ENCODE results near the gene LRP5. TPM values are rescaled to one million over a fixed set of nuclear protein-coding genes. Genes with fewer than 3 reads are reported as not detected.

Gene LRP5
- total and polyA plus RNA-seq, 2 experiments from 2014 or later = 26.9 to 51.1 TPM

DNA sequence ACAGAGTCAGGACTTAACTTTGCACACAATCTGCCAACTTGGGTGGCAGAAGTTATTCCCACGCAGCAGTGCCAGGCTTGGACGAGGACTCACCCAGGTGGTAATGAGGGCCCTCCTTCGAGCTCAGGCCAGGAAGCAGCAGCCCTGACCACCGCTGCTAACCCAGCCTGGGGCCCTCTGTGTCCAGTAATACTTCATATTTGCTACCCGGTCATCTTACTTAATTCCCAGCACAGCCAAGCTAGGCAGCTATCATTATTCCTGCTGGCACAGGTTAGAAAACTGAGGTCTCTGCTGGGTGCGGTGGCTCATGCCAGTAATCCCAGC lies 15.4 kb upstream of the LRP5 start:
- Histone ChIP-seq H3K4me2 (no peak overlapping the region), H4K20me1 (replicated peaks; ENCODE audit: insufficient read depth) (no peaks in the 10 kb centered on the region), H3K9me2 (ENCODE audit: insufficient read depth) (no peaks in the 10 kb centered on the region), H3K27ac (ENCODE audit: low read depth) (no peak overlapping the region), H3F3A (replicated peaks; ENCODE audit: low read depth) (no peaks in the 10 kb centered on the region), H2AFZ (no peak overlapping the region), H3K36me3 (ENCODE audit: insufficient read depth) (no peaks in the 10 kb centered on the region), H3K79me2 (replicated peaks; ENCODE audit: insufficient read depth) (no peaks in the 10 kb centered on the region), H3K27me3 (ENCODE audit: insufficient read depth) (no peaks in the 10 kb centered on the region), H3K4me3 (no peak overlapping the region), H3K4me1 (ENCODE audit: insufficient read depth) (no peaks in the 10 kb centered on the region)
- no peaks in the 10 kb centered on the region for H3K36me3 Mint-ChIP-seq (ENCODE audit: low read depth)
- H3K4me3 Mint-ChIP-seq = no peak overlapping the region
- no peak overlapping the region for H3K27ac Mint-ChIP-seq
- peaks cover 10% of the 10 kb centered on the region for H3K27me3 Mint-ChIP-seq (ENCODE audit: insufficient read depth, low read depth, poor library complexity)
- DNase-seq (ENCODE audit: low spot score) (no peak), ATAC-seq (no peak)
- H3K4me1 Mint-ChIP-seq = no peaks in the 10 kb centered on the region
- TF ChIP-seq JUNB (IDR thresholded peaks at IDR 0.05; ENCODE audit: unreplicated experiment) = no peak
- TF ChIP-seq POLR2AphosphoS5 (IDR thresholded peaks at IDR 0.05; ENCODE audit: low read depth) = no peak
- TF ChIP-seq NANOG (IDR thresholded peaks at IDR 0.05; ENCODE audit: borderline replicate concordance) = no peak
- TF ChIP-seq, protein P1, sequence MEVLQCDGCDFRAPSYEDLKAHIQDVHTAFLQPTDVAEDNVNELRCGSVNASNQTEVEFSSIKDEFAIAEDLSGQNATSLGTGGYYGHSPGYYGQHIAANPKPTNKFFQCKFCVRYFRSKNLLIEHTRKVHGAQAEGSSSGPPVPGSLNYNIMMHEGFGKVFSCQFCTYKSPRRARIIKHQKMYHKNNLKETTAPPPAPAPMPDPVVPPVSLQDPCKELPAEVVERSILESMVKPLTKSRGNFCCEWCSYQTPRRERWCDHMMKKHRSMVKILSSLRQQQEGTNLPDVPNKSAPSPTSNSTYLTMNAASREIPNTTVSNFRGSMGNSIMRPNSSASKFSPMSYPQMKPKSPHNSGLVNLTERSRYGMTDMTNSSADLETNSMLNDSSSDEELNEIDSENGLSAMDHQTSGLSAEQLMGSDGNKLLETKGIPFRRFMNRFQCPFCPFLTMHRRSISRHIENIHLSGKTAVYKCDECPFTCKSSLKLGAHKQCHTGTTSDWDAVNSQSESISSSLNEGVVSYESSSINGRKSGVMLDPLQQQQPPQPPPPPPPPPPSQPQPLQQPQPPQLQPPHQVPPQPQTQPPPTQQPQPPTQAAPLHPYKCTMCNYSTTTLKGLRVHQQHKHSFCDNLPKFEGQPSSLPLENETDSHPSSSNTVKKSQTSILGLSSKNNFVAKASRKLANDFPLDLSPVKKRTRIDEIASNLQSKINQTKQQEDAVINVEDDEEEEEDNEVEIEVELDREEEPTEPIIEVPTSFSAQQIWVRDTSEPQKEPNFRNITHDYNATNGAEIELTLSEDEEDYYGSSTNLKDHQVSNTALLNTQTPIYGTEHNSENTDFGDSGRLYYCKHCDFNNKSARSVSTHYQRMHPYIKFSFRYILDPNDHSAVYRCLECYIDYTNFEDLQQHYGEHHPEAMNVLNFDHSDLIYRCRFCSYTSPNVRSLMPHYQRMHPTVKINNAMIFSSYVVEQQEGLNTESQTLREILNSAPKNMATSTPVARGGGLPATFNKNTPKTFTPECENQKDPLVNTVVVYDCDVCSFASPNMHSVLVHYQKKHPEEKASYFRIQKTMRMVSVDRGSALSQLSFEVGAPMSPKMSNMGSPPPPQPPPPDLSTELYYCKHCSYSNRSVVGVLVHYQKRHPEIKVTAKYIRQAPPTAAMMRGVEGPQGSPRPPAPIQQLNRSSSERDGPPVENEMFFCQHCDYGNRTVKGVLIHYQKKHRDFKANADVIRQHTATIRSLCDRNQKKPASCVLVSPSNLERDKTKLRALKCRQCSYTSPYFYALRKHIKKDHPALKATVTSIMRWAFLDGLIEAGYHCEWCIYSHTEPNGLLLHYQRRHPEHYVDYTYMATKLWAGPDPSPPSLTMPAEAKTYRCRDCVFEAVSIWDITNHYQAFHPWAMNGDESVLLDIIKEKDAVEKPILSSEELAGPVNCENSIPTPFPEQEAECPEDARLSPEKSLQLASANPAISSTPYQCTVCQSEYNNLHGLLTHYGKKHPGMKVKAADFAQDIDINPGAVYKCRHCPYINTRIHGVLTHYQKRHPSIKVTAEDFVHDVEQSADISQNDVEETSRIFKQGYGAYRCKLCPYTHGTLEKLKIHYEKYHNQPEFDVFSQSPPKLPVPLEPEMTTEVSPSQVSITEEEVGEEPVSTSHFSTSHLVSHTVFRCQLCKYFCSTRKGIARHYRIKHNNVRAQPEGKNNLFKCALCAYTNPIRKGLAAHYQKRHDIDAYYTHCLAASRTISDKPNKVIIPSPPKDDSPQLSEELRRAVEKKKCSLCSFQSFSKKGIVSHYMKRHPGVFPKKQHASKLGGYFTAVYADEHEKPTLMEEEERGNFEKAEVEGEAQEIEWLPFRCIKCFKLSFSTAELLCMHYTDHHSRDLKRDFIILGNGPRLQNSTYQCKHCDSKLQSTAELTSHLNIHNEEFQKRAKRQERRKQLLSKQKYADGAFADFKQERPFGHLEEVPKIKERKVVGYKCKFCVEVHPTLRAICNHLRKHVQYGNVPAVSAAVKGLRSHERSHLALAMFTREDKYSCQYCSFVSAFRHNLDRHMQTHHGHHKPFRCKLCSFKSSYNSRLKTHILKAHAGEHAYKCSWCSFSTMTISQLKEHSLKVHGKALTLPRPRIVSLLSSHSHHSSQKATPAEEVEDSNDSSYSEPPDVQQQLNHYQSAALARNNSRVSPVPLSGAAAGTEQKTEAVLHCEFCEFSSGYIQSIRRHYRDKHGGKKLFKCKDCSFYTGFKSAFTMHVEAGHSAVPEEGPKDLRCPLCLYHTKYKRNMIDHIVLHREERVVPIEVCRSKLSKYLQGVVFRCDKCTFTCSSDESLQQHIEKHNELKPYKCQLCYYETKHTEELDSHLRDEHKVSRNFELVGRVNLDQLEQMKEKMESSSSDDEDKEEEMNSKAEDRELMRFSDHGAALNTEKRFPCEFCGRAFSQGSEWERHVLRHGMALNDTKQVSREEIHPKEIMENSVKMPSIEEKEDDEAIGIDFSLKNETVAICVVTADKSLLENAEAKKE (CRISPR knock-in tag; IDR thresholded peaks at IDR 0.05) = no peak
- TF ChIP-seq, protein P2, sequence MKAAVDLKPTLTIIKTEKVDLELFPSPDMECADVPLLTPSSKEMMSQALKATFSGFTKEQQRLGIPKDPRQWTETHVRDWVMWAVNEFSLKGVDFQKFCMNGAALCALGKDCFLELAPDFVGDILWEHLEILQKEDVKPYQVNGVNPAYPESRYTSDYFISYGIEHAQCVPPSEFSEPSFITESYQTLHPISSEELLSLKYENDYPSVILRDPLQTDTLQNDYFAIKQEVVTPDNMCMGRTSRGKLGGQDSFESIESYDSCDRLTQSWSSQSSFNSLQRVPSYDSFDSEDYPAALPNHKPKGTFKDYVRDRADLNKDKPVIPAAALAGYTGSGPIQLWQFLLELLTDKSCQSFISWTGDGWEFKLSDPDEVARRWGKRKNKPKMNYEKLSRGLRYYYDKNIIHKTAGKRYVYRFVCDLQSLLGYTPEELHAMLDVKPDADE (IDR thresholded peaks at IDR 0.05) = no peak
- no peak for TF ChIP-seq EZH2phosphoT487 (IDR thresholded peaks at IDR 0.05; ENCODE audit: unreplicated experiment)
- TF ChIP-seq CREB1 (CRISPR knock-in tag; IDR thresholded peaks at IDR 0.05; ENCODE audit: low read depth) = no peak
- no peak for TF ChIP-seq EZH2 (IDR thresholded peaks at IDR 0.05; ENCODE audit: low read depth, unreplicated experiment)
- TF ChIP-seq, protein P3, sequence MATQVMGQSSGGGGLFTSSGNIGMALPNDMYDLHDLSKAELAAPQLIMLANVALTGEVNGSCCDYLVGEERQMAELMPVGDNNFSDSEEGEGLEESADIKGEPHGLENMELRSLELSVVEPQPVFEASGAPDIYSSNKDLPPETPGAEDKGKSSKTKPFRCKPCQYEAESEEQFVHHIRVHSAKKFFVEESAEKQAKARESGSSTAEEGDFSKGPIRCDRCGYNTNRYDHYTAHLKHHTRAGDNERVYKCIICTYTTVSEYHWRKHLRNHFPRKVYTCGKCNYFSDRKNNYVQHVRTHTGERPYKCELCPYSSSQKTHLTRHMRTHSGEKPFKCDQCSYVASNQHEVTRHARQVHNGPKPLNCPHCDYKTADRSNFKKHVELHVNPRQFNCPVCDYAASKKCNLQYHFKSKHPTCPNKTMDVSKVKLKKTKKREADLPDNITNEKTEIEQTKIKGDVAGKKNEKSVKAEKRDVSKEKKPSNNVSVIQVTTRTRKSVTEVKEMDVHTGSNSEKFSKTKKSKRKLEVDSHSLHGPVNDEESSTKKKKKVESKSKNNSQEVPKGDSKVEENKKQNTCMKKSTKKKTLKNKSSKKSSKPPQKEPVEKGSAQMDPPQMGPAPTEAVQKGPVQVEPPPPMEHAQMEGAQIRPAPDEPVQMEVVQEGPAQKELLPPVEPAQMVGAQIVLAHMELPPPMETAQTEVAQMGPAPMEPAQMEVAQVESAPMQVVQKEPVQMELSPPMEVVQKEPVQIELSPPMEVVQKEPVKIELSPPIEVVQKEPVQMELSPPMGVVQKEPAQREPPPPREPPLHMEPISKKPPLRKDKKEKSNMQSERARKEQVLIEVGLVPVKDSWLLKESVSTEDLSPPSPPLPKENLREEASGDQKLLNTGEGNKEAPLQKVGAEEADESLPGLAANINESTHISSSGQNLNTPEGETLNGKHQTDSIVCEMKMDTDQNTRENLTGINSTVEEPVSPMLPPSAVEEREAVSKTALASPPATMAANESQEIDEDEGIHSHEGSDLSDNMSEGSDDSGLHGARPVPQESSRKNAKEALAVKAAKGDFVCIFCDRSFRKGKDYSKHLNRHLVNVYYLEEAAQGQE (IDR thresholded peaks at IDR 0.05; ENCODE audit: unreplicated experiment) = no peak
- TF ChIP-seq, protein P4, sequence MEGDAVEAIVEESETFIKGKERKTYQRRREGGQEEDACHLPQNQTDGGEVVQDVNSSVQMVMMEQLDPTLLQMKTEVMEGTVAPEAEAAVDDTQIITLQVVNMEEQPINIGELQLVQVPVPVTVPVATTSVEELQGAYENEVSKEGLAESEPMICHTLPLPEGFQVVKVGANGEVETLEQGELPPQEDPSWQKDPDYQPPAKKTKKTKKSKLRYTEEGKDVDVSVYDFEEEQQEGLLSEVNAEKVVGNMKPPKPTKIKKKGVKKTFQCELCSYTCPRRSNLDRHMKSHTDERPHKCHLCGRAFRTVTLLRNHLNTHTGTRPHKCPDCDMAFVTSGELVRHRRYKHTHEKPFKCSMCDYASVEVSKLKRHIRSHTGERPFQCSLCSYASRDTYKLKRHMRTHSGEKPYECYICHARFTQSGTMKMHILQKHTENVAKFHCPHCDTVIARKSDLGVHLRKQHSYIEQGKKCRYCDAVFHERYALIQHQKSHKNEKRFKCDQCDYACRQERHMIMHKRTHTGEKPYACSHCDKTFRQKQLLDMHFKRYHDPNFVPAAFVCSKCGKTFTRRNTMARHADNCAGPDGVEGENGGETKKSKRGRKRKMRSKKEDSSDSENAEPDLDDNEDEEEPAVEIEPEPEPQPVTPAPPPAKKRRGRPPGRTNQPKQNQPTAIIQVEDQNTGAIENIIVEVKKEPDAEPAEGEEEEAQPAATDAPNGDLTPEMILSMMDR (conservative IDR thresholded peaks at IDR 0.05; ENCODE audit: low read depth in 2 of 2) = no peak
- TF ChIP-seq ZNF114 (CRISPR knock-in tag; IDR thresholded peaks at IDR 0.05) = no peak
- TF ChIP-seq ZNF331 (CRISPR knock-in tag; IDR thresholded peaks at IDR 0.05; ENCODE audit: low read depth) = no peak
- no peak for TF ChIP-seq STAT1 (IDR thresholded peaks at IDR 0.05; ENCODE audit: unreplicated experiment)
- no peaks in the 10 kb centered on the region for H3K9me3 Mint-ChIP-seq
